HT1080 (cell line): ENCODE results near the gene UTP14C. TPM values are rescaled to one million over a fixed set of nuclear protein-coding genes. Genes with fewer than 3 reads are reported as not detected.
"Not testable (repeated sequence)": the region's sequence is repeated elsewhere in the genome, so short reads cannot be mapped to it uniquely, and the experiment has no call there.

ENCODE experiments used
- DNase-seq: peaks from one replicate; pipeline ENCODE4 v3.0.0-alpha.2; 2015; ENCODE audit warnings: low read depth
- polyA plus RNA-seq, 2 experiments: library from polyadenylated mRNA; depleted of rRNA; stranded (reverse); fragments of >200 nt; gene quantifications; 2 replicates each; pipeline ENCODE4 v1.2.3, GENCODE V29; 2015
- total RNA-seq: library from RNA; depleted of rRNA; stranded (reverse); fragments of >200 nt; shearing (Covaris generic); gene quantifications from 2 replicates; pipeline ENCODE4 v1.2.3, GENCODE V29; 2014; rRNA removed

Gene UTP14C
- total RNA-seq = 5.9 and 6.6 TPM in 2 replicates
- 7.4 and 9.6 TPM in 2 replicates for polyA plus RNA-seq (2015; cell fraction: cytosol; rRNA removed)
- 11.9 and 12.1 TPM in 2 replicates for polyA plus RNA-seq (2015; cell fraction: nucleus; rRNA removed)

GRCh38 chr13:52024481-52024880, at the start of gene UTP14C:
TSS of gene UTP14C (plus strand) at chr13:52024691. CDS start at chr13:52028805, 4,114 bp downstream.
- DNase-seq = no peak

- DNase-seq = no peak
These were observed 48.1 kb upstream of the UTP14C start for GRCh38 chr13:51976423-51976822.

- no peak for DNase-seq
These were observed 47.6 kb upstream of the UTP14C start for GRCh38 chr13:51976890-51977289.

GRCh38 chr13:51977625-51978024, 46.9 kb upstream of the UTP14C start:
- no peak for DNase-seq

- DNase-seq = no peak
These were observed 45.5 kb upstream of the UTP14C start for GRCh38 chr13:51978796-51979556.

- no peak for DNase-seq
These were observed 43.6 kb upstream of the UTP14C start for GRCh38 chr13:51980908-51981307.

GRCh38 chr13:51981355-51981754, 43.1 kb upstream of the UTP14C start:
- DNase-seq = no peak

- DNase-seq = not testable (repeated sequence)
These were observed 41.2 kb upstream of the UTP14C start for GRCh38 chr13:51983292-51983691.

GRCh38 chr13:51984904-51985303, 39.6 kb upstream of the UTP14C start:
- DNase-seq = not testable (repeated sequence)

GRCh38 chr13:51988988-51989618, 35.4 kb upstream of the UTP14C start:
- DNase-seq = no peak

- no peak for DNase-seq
These were observed 30.8 kb upstream of the UTP14C start for GRCh38 chr13:51993713-51994112.

- no peak for DNase-seq
These were observed 28.6 kb upstream of the UTP14C start for GRCh38 chr13:51995677-51996551.

GRCh38 chr13:51996641-51997040, 27.9 kb upstream of the UTP14C start:
- DNase-seq = no peak

- no peak for DNase-seq
These were observed 27.3 kb upstream of the UTP14C start for GRCh38 chr13:51997186-51997585.

- no peak for DNase-seq
These were observed 26.7 kb upstream of the UTP14C start for GRCh38 chr13:51997641-51998330.

- no peak for DNase-seq
These were observed 25.6 kb upstream of the UTP14C start for GRCh38 chr13:51998723-51999509.

- no peak for DNase-seq
These were observed 25.0 kb upstream of the UTP14C start for GRCh38 chr13:51999510-51999911.

GRCh38 chr13:51999921-52000320, 24.6 kb upstream of the UTP14C start:
- DNase-seq = no peak

GRCh38 chr13:52001120-52001731, 23.3 kb upstream of the UTP14C start:
- peak; percentile 37 for DNase-seq

GRCh38 chr13:52002361-52002760, 22.1 kb upstream of the UTP14C start:
- no peak for DNase-seq
